Heart right ventricle (tissue), 16 donors: ENCODE measurements around the gene SCN2A. TPM values are rescaled to one million over a fixed set of nuclear protein-coding genes. Genes with fewer than 3 reads are reported as not detected.

Experiments
- ATAC-seq, 8 donors: fragments of 200-7000 bp; cut with Tn5 transposase; one replicate each; pipeline ENCODE4 v1.9.1; 2020; ENCODE audit warnings: mild to moderate bottlenecking in 8 of 8, moderate library complexity in 8 of 8, moderate number of reproducible peaks in 1 of 8
- DNase-seq, 2 donors: peaks; one replicate each; pipeline ENCODE4 v3.0.0-alpha.2; 2020
- H3K27ac ChIP-seq, 10 donors: fragments of 200-600 bp; sonication (generic) in 2 of 10; one replicate each; pipeline versions ENCODE4 v1.5.0 to v1.8.0; 2020 to 2022; ENCODE audit warnings: mild to moderate bottlenecking in 3 of 10
- H3K27me3 ChIP-seq, 7 donors: fragments of 200-600 bp; one replicate each; pipeline ENCODE4 v1.8.0; 2021 to 2022; ENCODE audit warnings: mild to moderate bottlenecking in 2 of 7
- H3K36me3 ChIP-seq, 9 donors: fragments of 200-600 bp; sonication (generic) in 1 of 9; one replicate each; pipeline versions ENCODE4 v1.5.0 to v1.8.0; 2020 to 2022; ENCODE audit warnings: mild to moderate bottlenecking in 2 of 9
- H3K4me1 ChIP-seq, 9 donors: fragments of 200-600 bp; sonication (generic) in 1 of 9; one replicate each; pipeline versions ENCODE4 v1.5.0 to v1.8.0; 2020 to 2022; ENCODE audit warnings: mild to moderate bottlenecking in 4 of 9
- H3K4me3 ChIP-seq, 10 donors: fragments of 200-600 bp; sonication (generic) in 2 of 10; one replicate each; pipeline versions ENCODE4 v1.5.0 to v1.8.0; 2020 to 2022; ENCODE audit warnings: mild to moderate bottlenecking in 7 of 10, moderate library complexity in 2 of 10
- H3K9me3 ChIP-seq, 11 donors: fragments of 200-600 bp in 10 of 11; sonication (generic) in 2 of 11; one replicate each; pipeline versions ENCODE4 v1.5.0 to v1.8.0; 2013 to 2022; ENCODE audit warnings: mild to moderate bottlenecking in 2 of 11, control low read depth in 1 of 11, moderate library complexity in 1 of 11
- WGBS, 2 donors: extraction: QIAGEN DNeasy Blood & Tissue Kit; methylation state at CpG; one replicate each; pipeline ENCODE4 v1.1.7; 2013; ENCODE audit warnings: inconsistent platforms in 1 of 2; 5-methylcytosine and 5-hydroxymethylcytosine counted together
- intact Hi-C, 10 donors: fragments of 100-400 bp; cut with DNase I; formaldehyde crosslinking; loops; one replicate each; pipeline versions ENCODE4 v1.11.1 to v1.14.2; 2022
- polyA plus RNA-seq, 2 donors: library from polyadenylated mRNA; stranded (reverse); fragments of 200-250 nt; gene quantifications; one replicate each; pipeline ENCODE4 v1.2.3, GENCODE V29; 2013
- total RNA-seq, 10 donors: library from RNA; stranded (reverse); fragmentation: NEBNext Ultra II Directional in 3 of 10; extraction: Animal tissue kit (Norgen Biotek cat#: 25700) in 3 of 10; gene quantifications; one replicate each; pipeline versions ENCODE4 v1.2.1 to v1.2.4, GENCODE V29; 2021 to 2023
- TF ChIP-seq, protein P1 (sequence below), 9 donors: fragments of 200-600 bp; sonication (generic) in 2 of 9; IDR thresholded peaks; one replicate each; pipeline versions ENCODE4 v1.5.0 to v1.8.0; 2021 to 2022; ENCODE audit warnings: antibody characterized with exemption in 9 of 9, mild to moderate bottlenecking in 5 of 9, moderate library complexity in 1 of 9
- donor health status: Arrhythmogenic right ventricular cardiomyopathy.
- donor health status: ischemic (EF 13 %, LVEDD 7.1; RV severe dilation, severe dysfunction).
- donor health status: healthy with polysubstance abuse.
- donor health status: DM: no; HTN: yes; CAD: no.
- donor health status: DM: no; HTN: no; CAD: no.
- donor health status: ischemic (EF 25% LVEDD 6.9; RV normal size, moderate dysfunction).
- donor health status: ischemic (EF 25% LVEDD 5.7; RV mildly dilated, moderate dysfunction).
- donor health status: healthy.
- donor health status: DM: yes; HTN: yes; CAD: no.
- donor health status: Ischemic cardiomyopathy.
- donor health status: ischemic (EF 35%, LVEDD 5.7; RV mildly dilated, moderate dysfunction).
- donor health status: nonischemic (EF 11% LVEDD 7.7; RV severe dilation, severe dysfunction).
- donor health status: DM: yes; HTN: yes; CAD: no.
- donor health status: PGD.
- donor health status: ischemic (EF 29% LVEDD 5.4; RV normal size, mild dysfunction).
- donor health status: nonischemic (EF 23%, LVEDD 6.1; RV moderate dilation, normal function).

SCN2A gene
- total and polyA plus RNA-seq, 12 donors: 0.01 to 0.26 (median 0.07) TPM; not detected in 2

DNA sequence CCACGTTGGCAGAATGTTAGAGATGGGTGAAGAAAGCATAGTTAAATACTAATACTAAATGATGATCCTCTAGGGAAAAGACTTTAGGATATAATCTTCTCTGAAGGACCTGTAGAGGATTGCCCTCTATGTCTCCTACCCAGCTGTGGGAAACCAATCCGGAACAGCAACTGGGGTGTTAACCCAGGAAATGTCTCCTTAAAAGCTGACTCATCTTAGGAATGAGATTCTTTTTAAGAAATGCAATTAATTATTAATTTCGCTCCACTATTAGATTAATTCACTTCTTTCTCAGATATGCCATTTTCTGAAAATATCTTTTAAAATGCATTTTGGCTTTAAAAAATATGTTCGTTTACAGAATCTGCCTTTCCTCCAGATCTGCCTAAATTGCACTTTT lies 42.8 kb upstream of the SCN2A start:
- DNase-seq (no peak), ATAC-seq (no peak)
- Histone ChIP-seq H3K9me3 (no peaks in the 10 kb centered on the region), H3K27ac (no peak overlapping the region), H3K4me3 (no peak overlapping the region), H3K4me1 (no peaks in the 10 kb centered on the region), H3K36me3 (no peaks in the 10 kb centered on the region), H3K27me3 (no peaks in the 10 kb centered on the region)
- 78 to 79% methylated on average over 4 of the region's 4 CpGs for WGBS, 2 donors
- TF ChIP-seq, protein P1, sequence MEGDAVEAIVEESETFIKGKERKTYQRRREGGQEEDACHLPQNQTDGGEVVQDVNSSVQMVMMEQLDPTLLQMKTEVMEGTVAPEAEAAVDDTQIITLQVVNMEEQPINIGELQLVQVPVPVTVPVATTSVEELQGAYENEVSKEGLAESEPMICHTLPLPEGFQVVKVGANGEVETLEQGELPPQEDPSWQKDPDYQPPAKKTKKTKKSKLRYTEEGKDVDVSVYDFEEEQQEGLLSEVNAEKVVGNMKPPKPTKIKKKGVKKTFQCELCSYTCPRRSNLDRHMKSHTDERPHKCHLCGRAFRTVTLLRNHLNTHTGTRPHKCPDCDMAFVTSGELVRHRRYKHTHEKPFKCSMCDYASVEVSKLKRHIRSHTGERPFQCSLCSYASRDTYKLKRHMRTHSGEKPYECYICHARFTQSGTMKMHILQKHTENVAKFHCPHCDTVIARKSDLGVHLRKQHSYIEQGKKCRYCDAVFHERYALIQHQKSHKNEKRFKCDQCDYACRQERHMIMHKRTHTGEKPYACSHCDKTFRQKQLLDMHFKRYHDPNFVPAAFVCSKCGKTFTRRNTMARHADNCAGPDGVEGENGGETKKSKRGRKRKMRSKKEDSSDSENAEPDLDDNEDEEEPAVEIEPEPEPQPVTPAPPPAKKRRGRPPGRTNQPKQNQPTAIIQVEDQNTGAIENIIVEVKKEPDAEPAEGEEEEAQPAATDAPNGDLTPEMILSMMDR (IDR thresholded peaks at IDR 0.05): no peak
- intact Hi-C loops: loop anchor here in 1 of 10 donors (5.0 kb wide), 1 partner anchor 179 kb away; no protein-coding TSS in a partner anchor

DNA sequence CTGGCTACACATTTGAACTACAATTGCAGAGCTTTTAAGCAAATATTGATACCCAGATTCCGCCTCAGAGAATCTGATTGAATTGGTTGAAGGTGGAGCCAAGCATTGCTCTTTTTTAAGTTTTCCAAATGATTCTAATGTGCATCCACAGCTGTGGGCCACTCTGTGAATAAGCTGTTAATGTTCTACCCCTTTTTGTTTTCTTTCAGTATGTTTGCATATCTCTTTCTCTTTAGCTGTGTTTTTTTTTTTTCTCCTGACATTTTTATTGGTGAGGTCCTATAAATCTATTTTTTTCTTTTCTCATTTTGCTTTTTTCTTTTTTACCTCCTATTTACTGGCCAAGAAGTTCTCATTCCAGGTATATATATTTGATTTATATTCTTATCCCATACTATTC lies 41.9 kb upstream of the SCN2A start:
- TF ChIP-seq, protein P1 (IDR thresholded peaks at IDR 0.05): no peak
- 92 to 94% methylated on average over 1 of the region's 1 CpG for WGBS, 2 donors
- intact Hi-C loops: loop anchor here in 1 of 10 donors (5.0 kb wide), 1 partner anchor 180 kb away; no protein-coding TSS in a partner anchor
- ATAC-seq (no peak), DNase-seq (no peak)
- Histone ChIP-seq H3K4me1 (no peaks in the 10 kb centered on the region), H3K27ac (no peak overlapping the region), H3K9me3 (no peaks in the 10 kb centered on the region), H3K27me3 (no peaks in the 10 kb centered on the region), H3K4me3 (no peak overlapping the region), H3K36me3 (no peaks in the 10 kb centered on the region)

DNA sequence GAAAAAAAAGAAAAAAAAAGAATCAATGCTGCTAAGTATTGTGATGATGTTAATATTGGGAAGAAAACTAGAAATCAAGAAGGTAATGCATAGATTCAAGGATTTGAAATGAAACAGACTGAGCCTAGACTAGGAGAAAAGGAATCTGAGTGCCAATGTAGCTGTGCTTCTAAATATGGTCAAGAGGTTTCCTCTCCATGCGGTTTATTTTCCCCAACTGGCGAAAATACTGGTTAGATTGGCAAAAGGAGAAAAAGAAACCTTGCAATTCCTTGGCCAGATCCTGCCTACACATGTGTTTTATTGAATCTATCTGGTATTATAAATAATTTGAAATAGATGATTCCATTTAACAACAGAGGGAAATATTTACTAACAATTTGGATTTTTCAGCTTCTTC lies 41.0 kb upstream of the SCN2A start:
- no peak for ATAC-seq
- H3K27ac ChIP-seq: peak overlapping the region in 3 of 10 donors; percentile 12 to 25 (median 25)
- intact Hi-C loops: loop anchor here in 1 of 10 donors (5.0 kb wide), 1 partner anchor 181 kb away; no protein-coding TSS in a partner anchor
- WGBS, 2 donors: 69 to 87% methylated on average over 2 of the region's 2 CpGs
- H3K9me3 ChIP-seq: no peaks in the 10 kb centered on the region
- no peaks in the 10 kb centered on the region for H3K27me3 ChIP-seq
- DNase-seq: no peak
- TF ChIP-seq, protein P1 (IDR thresholded peaks at IDR 0.05): no peak
- no peaks in the 10 kb centered on the region for H3K4me1 ChIP-seq
- no peak overlapping the region for H3K4me3 ChIP-seq
- H3K36me3 ChIP-seq: no peaks in the 10 kb centered on the region

DNA sequence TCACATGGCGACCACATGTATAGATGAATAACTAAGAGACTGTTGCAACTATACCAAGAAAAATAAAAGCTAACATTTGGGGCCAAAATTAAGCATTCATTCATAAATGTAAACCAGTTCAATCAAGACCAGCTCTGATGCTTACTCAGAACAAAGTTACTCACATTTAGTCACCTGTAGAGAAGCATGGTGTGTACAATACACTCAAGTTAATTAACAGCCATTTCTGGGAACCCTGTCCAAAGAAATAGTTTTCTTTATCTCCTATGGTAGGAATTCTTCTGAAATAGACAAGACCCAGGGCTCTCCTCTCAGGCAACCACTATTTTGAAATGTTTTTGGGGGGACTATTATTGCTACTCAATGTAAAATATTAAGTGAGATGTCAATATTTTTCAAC lies 37.0 kb upstream of the SCN2A start:
- H3K27ac ChIP-seq: no peak overlapping the region
- H3K9me3 ChIP-seq: no peaks in the 10 kb centered on the region
- no peaks in the 10 kb centered on the region for H3K27me3 ChIP-seq
- WGBS, 2 donors: 85 to 94% methylated on average over 1 of the region's 1 CpG
- ATAC-seq (no peak), DNase-seq (no peak)
- intact Hi-C loops: loop anchor here in 4 of 10 donors (5.0 kb wide), 2 partner anchors 185 to 200 kb away; no protein-coding TSS in a partner anchor
- H3K36me3 ChIP-seq: no peaks in the 10 kb centered on the region
- H3K4me1 ChIP-seq: no peaks in the 10 kb centered on the region
- H3K4me3 ChIP-seq: no peak overlapping the region
- TF ChIP-seq, protein P1 (IDR thresholded peaks at IDR 0.05): no peak
